ENCODE results near the gene KCTD4. TPM values are rescaled to one million over a fixed set of nuclear protein-coding genes. Genes with fewer than 3 reads are reported as not detected.

The KCTD4 gene
- total RNA-seq, 4 donors from 2014 or later: 1.3 to 1.9 TPM; not detected in 2

DNA sequence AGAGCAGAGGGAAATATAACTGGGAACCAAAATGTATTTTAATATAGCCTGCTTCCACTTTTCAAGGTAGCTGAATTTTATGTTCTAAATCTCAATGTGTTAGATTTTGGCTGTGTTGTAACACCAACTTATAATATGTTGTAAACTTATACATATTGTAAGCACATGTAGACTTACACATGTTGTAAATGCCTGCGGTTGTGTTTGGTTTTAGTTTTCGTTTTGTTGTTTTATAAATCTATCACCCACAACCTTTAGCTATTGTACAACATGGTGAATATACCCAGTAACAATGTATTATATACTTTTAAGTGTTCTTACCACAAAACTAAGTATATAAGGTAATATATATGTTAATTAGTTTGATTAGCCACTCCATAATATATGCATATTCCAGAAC lies 15.6 kb downstream of the KCTD4 start:
- Histone ChIP-seq H3K27me3 (no peaks in the 10 kb centered on the region), H3K9me3 (no peaks in the 10 kb centered on the region), H3K27ac (no peak overlapping the region), H3K4me1 (peaks cover 0 to 6% (median 0%) of the 10 kb centered on the region in 4 donors), H3K4me3 (no peak overlapping the region), H3K36me3 (no peaks in the 10 kb centered on the region)
- DNase-seq: no peak
- intact Hi-C loops (cut with DNase I; ENCODE audit: low total_unique reads): no loop called here
- WGBS, 2 donors (ENCODE audit: low coverage in 1 of 2): 72 to 86% methylated on average over 2 of the region's 2 CpGs
- in situ Hi-C loops (cut with MboI; ENCODE audit: low pct_ligation_motif_present in 1 of 4, low pct_unique_long_range_greater_than_20kb in 1 of 4, low sequenced_read_pairs in 3 of 4): no loop called here
- TF ChIP-seq, protein P1, sequence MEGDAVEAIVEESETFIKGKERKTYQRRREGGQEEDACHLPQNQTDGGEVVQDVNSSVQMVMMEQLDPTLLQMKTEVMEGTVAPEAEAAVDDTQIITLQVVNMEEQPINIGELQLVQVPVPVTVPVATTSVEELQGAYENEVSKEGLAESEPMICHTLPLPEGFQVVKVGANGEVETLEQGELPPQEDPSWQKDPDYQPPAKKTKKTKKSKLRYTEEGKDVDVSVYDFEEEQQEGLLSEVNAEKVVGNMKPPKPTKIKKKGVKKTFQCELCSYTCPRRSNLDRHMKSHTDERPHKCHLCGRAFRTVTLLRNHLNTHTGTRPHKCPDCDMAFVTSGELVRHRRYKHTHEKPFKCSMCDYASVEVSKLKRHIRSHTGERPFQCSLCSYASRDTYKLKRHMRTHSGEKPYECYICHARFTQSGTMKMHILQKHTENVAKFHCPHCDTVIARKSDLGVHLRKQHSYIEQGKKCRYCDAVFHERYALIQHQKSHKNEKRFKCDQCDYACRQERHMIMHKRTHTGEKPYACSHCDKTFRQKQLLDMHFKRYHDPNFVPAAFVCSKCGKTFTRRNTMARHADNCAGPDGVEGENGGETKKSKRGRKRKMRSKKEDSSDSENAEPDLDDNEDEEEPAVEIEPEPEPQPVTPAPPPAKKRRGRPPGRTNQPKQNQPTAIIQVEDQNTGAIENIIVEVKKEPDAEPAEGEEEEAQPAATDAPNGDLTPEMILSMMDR (IDR thresholded peaks at IDR 0.05): no peak
- no peak for TF ChIP-seq POLR2AphosphoS5 (IDR thresholded peaks at IDR 0.05)
- no peak for TF ChIP-seq POLR2A (IDR thresholded peaks at IDR 0.05)
- no peak for TF ChIP-seq EP300 (IDR thresholded peaks at IDR 0.05; ENCODE audit: low read depth)

- TF ChIP-seq POLR2AphosphoS5 (IDR thresholded peaks at IDR 0.05) (no peak), EP300 (IDR thresholded peaks at IDR 0.05; ENCODE audit: low read depth) (no peak), POLR2A (IDR thresholded peaks at IDR 0.05) (no peak)
- TF ChIP-seq, protein P1 (IDR thresholded peaks at IDR 0.05): no peak
- Histone ChIP-seq H3K4me3 (no peak overlapping the region), H3K27me3 (no peaks in the 10 kb centered on the region), H3K27ac (no peak overlapping the region), H3K4me1 (peaks cover 0 to 11% (median 3%) of the 10 kb centered on the region in 4 donors), H3K9me3 (no peaks in the 10 kb centered on the region), H3K36me3 (no peaks in the 10 kb centered on the region)
- DNase-seq: no peak
- in situ Hi-C loops (cut with MboI; ENCODE audit: low pct_ligation_motif_present in 1 of 4, low pct_unique_long_range_greater_than_20kb in 1 of 4, low sequenced_read_pairs in 3 of 4) (no loop called here), intact Hi-C loops (cut with DNase I; ENCODE audit: low total_unique reads) (no loop called here)
- WGBS, 2 donors (ENCODE audit: low coverage in 1 of 2): 92 to 93% methylated on average over 3 to 5 of the region's 5 CpGs
Observed at GRCh38 chr13:45184693-45185092, 16.2 kb downstream of the KCTD4 start.

GRCh38 chr13:45180713-45181601 lies 19.9 kb downstream of the KCTD4 start:
- Histone ChIP-seq H3K9me3 (no peaks in the 10 kb centered on the region), H3K4me1 (peaks cover 6 to 37% (median 21%) of the 10 kb centered on the region in 4 donors), H3K27ac (no peak overlapping the region), H3K36me3 (no peaks in the 10 kb centered on the region), H3K27me3 (no peaks in the 10 kb centered on the region), H3K4me3 (no peak overlapping the region)
- no peak for DNase-seq
- in situ Hi-C loops (cut with MboI; ENCODE audit: low pct_ligation_motif_present in 1 of 4, low pct_unique_long_range_greater_than_20kb in 1 of 4, low sequenced_read_pairs in 3 of 4) (no loop called here), intact Hi-C loops (cut with DNase I; ENCODE audit: low total_unique reads) (no loop called here)
- 89% methylated on average over 7 of the region's 7 CpGs; no CpG with 5 or more reads in 1 of the 2 donors for WGBS, 2 donors (ENCODE audit: low coverage in 1 of 2)
- TF ChIP-seq POLR2A (IDR thresholded peaks at IDR 0.05) (no peak), POLR2AphosphoS5 (IDR thresholded peaks at IDR 0.05) (no peak), EP300 (IDR thresholded peaks at IDR 0.05; ENCODE audit: low read depth) (no peak)
- TF ChIP-seq, protein P1 (IDR thresholded peaks at IDR 0.05): no peak

- DNase-seq: no peak
- 72 to 90% methylated on average over 3 of the region's 3 CpGs for WGBS, 2 donors (ENCODE audit: low coverage in 1 of 2)
- intact Hi-C loops (cut with DNase I; ENCODE audit: low total_unique reads) (no loop called here), in situ Hi-C loops (cut with MboI; ENCODE audit: low pct_ligation_motif_present in 1 of 4, low pct_unique_long_range_greater_than_20kb in 1 of 4, low sequenced_read_pairs in 3 of 4) (no loop called here)
- peaks cover 6 to 37% (median 21%) of the 10 kb centered on the region in 4 donors for H3K4me1 ChIP-seq
- TF ChIP-seq, protein P1 (IDR thresholded peaks at IDR 0.05): no peak
- TF ChIP-seq EP300 (IDR thresholded peaks at IDR 0.05; ENCODE audit: low read depth) (no peak), POLR2A (IDR thresholded peaks at IDR 0.05) (no peak), POLR2AphosphoS5 (IDR thresholded peaks at IDR 0.05) (no peak)
- H3K4me3 ChIP-seq: no peak overlapping the region
- H3K9me3 ChIP-seq: no peaks in the 10 kb centered on the region
- no peaks in the 10 kb centered on the region for H3K36me3 ChIP-seq
- no peak overlapping the region for H3K27ac ChIP-seq
- no peaks in the 10 kb centered on the region for H3K27me3 ChIP-seq
Observed at GRCh38 chr13:45180303-45180702, 20.5 kb downstream of the KCTD4 start.
